Measurements from ENCODE around the gene SYPL1.
A peak's percentile ranks its signal among the peaks of the same experiment; 100 is the strongest.

SYPL1 gene

GRCh38 chr7:106110885-106111654 lies 1.0 kb downstream of the SYPL1 start:
- peak overlapping the region; percentile 91 for H3K4me3 Mint-ChIP-seq
- ATAC-seq, result no peak
- H3K4me1 Mint-ChIP-seq, result peaks cover 52% of the 10 kb centered on the region
- no peaks in the 10 kb centered on the region for H3K9me3 Mint-ChIP-seq
- no peaks in the 10 kb centered on the region for H3K27me3 Mint-ChIP-seq
- peak overlapping the region; percentile 98 for H3K27ac Mint-ChIP-seq
- H3K36me3 Mint-ChIP-seq, result peaks cover 11% of the 10 kb centered on the region

- peak overlapping the region; percentile 98 for H3K27ac Mint-ChIP-seq
- no peaks in the 10 kb centered on the region for H3K9me3 Mint-ChIP-seq
- no peaks in the 10 kb centered on the region for H3K27me3 Mint-ChIP-seq
- peak overlapping the region; percentile 91 for H3K4me3 Mint-ChIP-seq
- H3K4me1 Mint-ChIP-seq, result peaks cover 56% of the 10 kb centered on the region
- ATAC-seq, result no peak
- peaks cover 17% of the 10 kb centered on the region for H3K36me3 Mint-ChIP-seq
Observed at GRCh38 chr7:106110238-106110560, 1.9 kb downstream of the SYPL1 start.

- peak overlapping the region; percentile 98 for H3K27ac Mint-ChIP-seq
- H3K4me3 Mint-ChIP-seq, result peak overlapping the region; percentile 91
- no peaks in the 10 kb centered on the region for H3K27me3 Mint-ChIP-seq
- peaks cover 17% of the 10 kb centered on the region for H3K36me3 Mint-ChIP-seq
- peaks cover 56% of the 10 kb centered on the region for H3K4me1 Mint-ChIP-seq
- no peak for ATAC-seq
- H3K9me3 Mint-ChIP-seq, result no peaks in the 10 kb centered on the region
Observed at GRCh38 chr7:106109521-106110237, 2.4 kb downstream of the SYPL1 start.

GRCh38 chr7:106108991-106109390 lies 3.1 kb downstream of the SYPL1 start:
- H3K36me3 Mint-ChIP-seq, result peaks cover 17% of the 10 kb centered on the region
- H3K27ac Mint-ChIP-seq, result peak overlapping the region; percentile 98
- H3K9me3 Mint-ChIP-seq, result no peaks in the 10 kb centered on the region
- peaks cover 53% of the 10 kb centered on the region for H3K4me1 Mint-ChIP-seq
- no peaks in the 10 kb centered on the region for H3K27me3 Mint-ChIP-seq
- peak overlapping the region; percentile 91 for H3K4me3 Mint-ChIP-seq
- ATAC-seq, result no peak

- H3K27ac Mint-ChIP-seq, result peak overlapping the region; percentile 22
- peaks cover 82% of the 10 kb centered on the region for H3K4me1 Mint-ChIP-seq
- H3K36me3 Mint-ChIP-seq, result peaks cover 21% of the 10 kb centered on the region
- ATAC-seq, result no peak
- no peaks in the 10 kb centered on the region for H3K9me3 Mint-ChIP-seq
- H3K4me3 Mint-ChIP-seq, result no peak overlapping the region
- no peaks in the 10 kb centered on the region for H3K27me3 Mint-ChIP-seq
Observed at GRCh38 chr7:106104721-106105260, 7.3 kb downstream of the SYPL1 start.

- Mint-ChIP-seq H3K9me3 (no peaks in the 10 kb centered on the region), H3K27me3 (no peaks in the 10 kb centered on the region), H3K27ac (peak overlapping the region; percentile 17), H3K4me3 (peak overlapping the region; percentile 35), H3K4me1 (peaks cover 76% of the 10 kb centered on the region), H3K36me3 (peaks cover 21% of the 10 kb centered on the region)
- ATAC-seq, result no peak
Observed at GRCh38 chr7:106102387-106102966, 9.6 kb downstream of the SYPL1 start.

GRCh38 chr7:106101726-106102125 lies 10.4 kb downstream of the SYPL1 start:
- Mint-ChIP-seq H3K4me3 (no peak overlapping the region), H3K36me3 (peaks cover 21% of the 10 kb centered on the region), H3K9me3 (no peaks in the 10 kb centered on the region), H3K27ac (peak overlapping the region; percentile 17), H3K4me1 (peaks cover 76% of the 10 kb centered on the region), H3K27me3 (no peaks in the 10 kb centered on the region)
- no peak for ATAC-seq

- H3K4me3 Mint-ChIP-seq, result peak overlapping the region; percentile 8
Observed at GRCh38 chr7:106100863-106101629, 11.1 kb downstream of the SYPL1 start.

GRCh38 chr7:106099539-106099938 lies 12.6 kb downstream of the SYPL1 start:
- Mint-ChIP-seq H3K4me3 (no peak overlapping the region), H3K27ac (peak overlapping the region; percentile 17), H3K4me1 (peaks cover 67% of the 10 kb centered on the region), H3K27me3 (no peaks in the 10 kb centered on the region), H3K36me3 (peaks cover 22% of the 10 kb centered on the region), H3K9me3 (no peaks in the 10 kb centered on the region)
- ATAC-seq, result no peak

More at GRCh38 chr7:106100863-106101629, 11.1 kb downstream of the SYPL1 start:
- Mint-ChIP-seq H3K9me3 (no peaks in the 10 kb centered on the region), H3K27me3 (no peaks in the 10 kb centered on the region), H3K27ac (peak overlapping the region; percentile 17), H3K36me3 (peaks cover 15% of the 10 kb centered on the region), H3K4me1 (peaks cover 70% of the 10 kb centered on the region)
- ATAC-seq, result no peak

GRCh38 chr7:106098889-106099288 lies 13.2 kb downstream of the SYPL1 start:
- no peaks in the 10 kb centered on the region for H3K9me3 Mint-ChIP-seq
- H3K27ac Mint-ChIP-seq, result peak overlapping the region; percentile 17
- H3K4me3 Mint-ChIP-seq, result peak overlapping the region; percentile 16
- no peaks in the 10 kb centered on the region for H3K27me3 Mint-ChIP-seq
- peaks cover 23% of the 10 kb centered on the region for H3K36me3 Mint-ChIP-seq
- ATAC-seq, result no peak
- peaks cover 65% of the 10 kb centered on the region for H3K4me1 Mint-ChIP-seq

GRCh38 chr7:106095634-106096033 lies 16.5 kb downstream of the SYPL1 start:
- Mint-ChIP-seq H3K36me3 (peaks cover 41% of the 10 kb centered on the region), H3K9me3 (no peaks in the 10 kb centered on the region), H3K27ac (no peak overlapping the region), H3K27me3 (no peaks in the 10 kb centered on the region), H3K4me3 (no peak overlapping the region), H3K4me1 (peaks cover 56% of the 10 kb centered on the region)
- ATAC-seq, result no peak

GRCh38 chr7:106094780-106095179 lies 17.3 kb downstream of the SYPL1 start:
- peaks cover 46% of the 10 kb centered on the region for H3K36me3 Mint-ChIP-seq
- H3K4me3 Mint-ChIP-seq, result no peak overlapping the region
- H3K27me3 Mint-ChIP-seq, result no peaks in the 10 kb centered on the region
- ATAC-seq, result peak; percentile 53
- H3K4me1 Mint-ChIP-seq, result peaks cover 56% of the 10 kb centered on the region
- H3K9me3 Mint-ChIP-seq, result no peaks in the 10 kb centered on the region
- no peak overlapping the region for H3K27ac Mint-ChIP-seq

GRCh38 chr7:106092204-106092603 lies 19.9 kb downstream of the SYPL1 start:
- no peak for ATAC-seq
- no peak overlapping the region for H3K4me3 Mint-ChIP-seq
- no peaks in the 10 kb centered on the region for H3K9me3 Mint-ChIP-seq
- peaks cover 60% of the 10 kb centered on the region for H3K4me1 Mint-ChIP-seq
- peak overlapping the region; percentile 66 for H3K27ac Mint-ChIP-seq
- H3K27me3 Mint-ChIP-seq, result no peaks in the 10 kb centered on the region
- peaks cover 60% of the 10 kb centered on the region for H3K36me3 Mint-ChIP-seq

- H3K36me3 Mint-ChIP-seq, result peaks cover 60% of the 10 kb centered on the region
- H3K27me3 Mint-ChIP-seq, result no peaks in the 10 kb centered on the region
- ATAC-seq, result peak; percentile 95
- peaks cover 72% of the 10 kb centered on the region for H3K4me1 Mint-ChIP-seq
- H3K27ac Mint-ChIP-seq, result peak overlapping the region; percentile 68
- peak overlapping the region; percentile 27 for H3K4me3 Mint-ChIP-seq
- no peaks in the 10 kb centered on the region for H3K9me3 Mint-ChIP-seq
Observed at GRCh38 chr7:106089647-106090046, 22.5 kb downstream of the SYPL1 start.

GRCh38 chr7:106088014-106088413 lies 24.1 kb downstream of the SYPL1 start:
- peak overlapping the region; percentile 25 for H3K27ac Mint-ChIP-seq
- H3K4me1 Mint-ChIP-seq, result peaks cover 79% of the 10 kb centered on the region
- no peak overlapping the region for H3K4me3 Mint-ChIP-seq
- H3K36me3 Mint-ChIP-seq, result peaks cover 58% of the 10 kb centered on the region
- H3K27me3 Mint-ChIP-seq, result no peaks in the 10 kb centered on the region
- H3K9me3 Mint-ChIP-seq, result no peaks in the 10 kb centered on the region
- no peak for ATAC-seq

Data from stimulated activated memory B cell treated with anti-CD40 and anti-IgM and Interleukin-4, amounts not matched to agents 10 μg/mL and 1 μg/mL and 100 μg/mL, for 72 hours (primary cell).